ENCODE measurements around the gene PRPS2. TPM values are rescaled to one million over a fixed set of nuclear protein-coding genes. Genes with fewer than 3 reads are reported as not detected.

PRPS2 gene
- total RNA-seq, 1 donor from 2014 or later, result 25.5 TPM

GRCh38 chrX:12867685-12868084 lies 76.5 kb downstream of the PRPS2 start:
- no peak for TF ChIP-seq CTCF (IDR thresholded peaks at IDR 0.05)

GRCh38 chrX:12868747-12869146 lies 77.5 kb downstream of the PRPS2 start:
- intact Hi-C loops (cut with DNase I), result no loop called here
- ATAC-seq (no peak), DNase-seq (no peak)
- H3K27me3 ChIP-seq, result no peaks in the 10 kb centered on the region
- no peak overlapping the region for H3K4me3 ChIP-seq
- TF ChIP-seq CTCF (IDR thresholded peaks at IDR 0.05), result no peak
- no peaks in the 10 kb centered on the region for H3K36me3 ChIP-seq
- no peaks in the 10 kb centered on the region for H3K9me3 ChIP-seq
- H3K27ac ChIP-seq, result no peak overlapping the region
- H3K4me1 ChIP-seq, result no peaks in the 10 kb centered on the region

More at GRCh38 chrX:12867685-12868084, 76.5 kb downstream of the PRPS2 start:
- H3K9me3 ChIP-seq, result no peaks in the 10 kb centered on the region
- intact Hi-C loops (cut with DNase I), result no loop called here
- DNase-seq, result no peak
- ATAC-seq, result peak; percentile 28
- no peaks in the 10 kb centered on the region for H3K4me1 ChIP-seq
- H3K4me3 ChIP-seq, result no peak overlapping the region
- no peaks in the 10 kb centered on the region for H3K36me3 ChIP-seq
- no peaks in the 10 kb centered on the region for H3K27me3 ChIP-seq
- H3K27ac ChIP-seq, result no peak overlapping the region

GRCh38 chrX:12871257-12871656 lies 80.0 kb downstream of the PRPS2 start:
- DNase-seq (no peak), ATAC-seq (no peak)
- Histone ChIP-seq H3K27ac (no peak overlapping the region), H3K4me3 (no peak overlapping the region), H3K36me3 (no peaks in the 10 kb centered on the region), H3K27me3 (no peaks in the 10 kb centered on the region), H3K4me1 (no peaks in the 10 kb centered on the region), H3K9me3 (no peaks in the 10 kb centered on the region)
- intact Hi-C loops (cut with DNase I), result no loop called here
- TF ChIP-seq CTCF (IDR thresholded peaks at IDR 0.05), result no peak

- no peak for ATAC-seq
- no peak for TF ChIP-seq CTCF (IDR thresholded peaks at IDR 0.05)
- no peaks in the 10 kb centered on the region for H3K27me3 ChIP-seq
- H3K4me3 ChIP-seq, result no peak overlapping the region
- intact Hi-C loops (cut with DNase I), result no loop called here
- no peak for DNase-seq
- H3K4me1 ChIP-seq, result no peaks in the 10 kb centered on the region
- H3K9me3 ChIP-seq, result no peaks in the 10 kb centered on the region
- no peak overlapping the region for H3K27ac ChIP-seq
- no peaks in the 10 kb centered on the region for H3K36me3 ChIP-seq
Observed at GRCh38 chrX:12872741-12873140, 81.5 kb downstream of the PRPS2 start.

Other genes with a start within 250 kb of the PRPS2 start
- gene TLR7, start 75.7 kb downstream of the PRPS2 start, total RNA-seq, result 3.1 TPM
- gene TLR8, start 115.2 kb downstream of the PRPS2 start, total RNA-seq, result 17.8 TPM
- 4,663 TPM for gene TMSB4X, start 183.7 kb downstream of the PRPS2 start, total RNA-seq